ENCODE results near the gene PPP2R2C. TPM values are rescaled to one million over a fixed set of nuclear protein-coding genes. Genes with fewer than 3 reads are reported as not detected.

The PPP2R2C gene
- total and polyA plus RNA-seq, 9 of the 15 experiments (the other 6 are each of a cell fraction or from before 2014, with no cell fraction given): 0.04 to 0.06 TPM; not detected in 7

DNA sequence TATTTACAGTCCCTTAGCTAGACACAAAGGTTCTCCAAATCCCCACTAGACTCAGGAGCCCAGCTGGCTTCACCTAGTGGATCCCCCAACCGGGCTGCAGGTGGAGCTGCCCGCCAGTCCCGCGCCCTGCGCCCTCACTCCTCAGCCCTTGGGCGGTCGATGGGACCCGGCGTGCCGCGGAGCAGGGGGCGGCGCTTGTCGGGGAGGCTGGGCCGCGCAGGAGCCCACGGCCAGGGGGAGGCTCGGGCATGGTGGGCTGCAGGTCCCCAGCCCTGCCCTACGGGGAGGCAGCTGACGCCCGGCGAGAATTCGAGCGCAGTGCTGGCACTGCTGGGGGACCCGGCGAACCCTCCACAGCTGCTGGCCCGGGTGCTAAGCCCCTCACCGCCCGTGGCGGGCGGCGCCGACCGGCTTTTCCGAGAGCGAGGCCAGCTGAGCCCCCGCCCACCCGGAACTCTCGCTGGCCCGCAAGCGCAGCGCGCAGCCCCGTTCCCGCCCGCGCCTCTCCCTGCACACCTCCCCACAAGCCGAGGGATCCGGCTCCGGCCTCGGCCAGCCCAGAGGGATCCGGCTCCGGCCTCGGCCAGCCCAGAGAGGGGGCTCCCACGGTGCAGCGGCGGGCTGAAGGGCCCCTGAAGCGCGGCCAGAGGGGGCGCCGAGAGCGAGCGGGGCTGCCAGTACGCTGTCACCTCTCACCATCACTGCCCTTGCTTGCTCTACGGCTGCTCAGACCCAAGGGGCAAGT is 163.3 kb downstream of the PPP2R2C start:
- Histone ChIP-seq H3K27ac (ENCODE audit: extremely low read depth, low read depth, low read length) (no peak overlapping the region), H3K9me1 (ENCODE audit: control insufficient read depth, insufficient read depth, low read length) (no peaks in the 10 kb centered on the region), H4K20me1 (replicated peaks; ENCODE audit: control insufficient read depth, insufficient read depth, low read length) (no peaks in the 10 kb centered on the region), H3K9me3 (replicated peaks; ENCODE audit: control insufficient read depth, insufficient read depth, low read depth, low read length) (no peaks in the 10 kb centered on the region), H3K4me2 (ENCODE audit: insufficient read depth, low read length) (no peak overlapping the region), H3K79me2 (ENCODE audit: control insufficient read depth, insufficient read depth, low read length) (no peaks in the 10 kb centered on the region), H3K27me3 (ENCODE audit: control insufficient read depth in 2 of 2, insufficient read depth in 2 of 2, low read length in 2 of 2) (peaks cover 3 to 36% of the 10 kb centered on the region in 2 experiments; a peak in 3 of 5 replicates), H3K4me1 (replicated peaks in 1 of 2; ENCODE audit: control insufficient read depth in 2 of 2, insufficient read depth in 2 of 2, low read length in 2 of 2) (peaks cover 0 to 7% of the 10 kb centered on the region in 2 experiments; a peak in 1 of 5 replicates), H3K4me3 (no peak overlapping the region), H3K36me3 (ENCODE audit: control insufficient read depth, insufficient read depth, low read length) (no peaks in the 10 kb centered on the region), H3K9ac (ENCODE audit: insufficient read depth in 1 of 2, low read depth in 2 of 2, low read length in 2 of 2) (no peak overlapping the region), H2AFZ (ENCODE audit: low read depth, low read length) (no peak overlapping the region)
- ATAC-seq (no peak), FAIRE-seq (no peak), DNase-seq (ENCODE audit: extremely low read depth in 1 of 4, low spot score in 3 of 4) (no peak)
- ChIA-PET POLR2A (interaction anchor here (0.6 to 0.9 kb wide), 3 partner anchors 18 to 759 kb away, joined by 3 read pairs; partner anchors contain the start of gene GRPEL1), CTCF (ENCODE audit: low intra/inter-chr PET ratio) (no interaction called here)
- TF ChIP-seq ZNF354B (CRISPR knock-in tag; IDR thresholded peaks at IDR 0.05) (no peak), CCNT2 (IDR thresholded peaks at IDR 0.05; ENCODE audit: borderline replicate concordance, extremely low read depth, insufficient read length, low read depth, low read length) (no peak), CHCHD3 (CRISPR knock-in tag; IDR thresholded peaks at IDR 0.05) (no peak), SREBF1 (IDR thresholded peaks at IDR 0.05; ENCODE audit: borderline replicate concordance, low read depth, low read length) (no peak), SUPT5H (IDR thresholded peaks at IDR 0.05) (no peak), DNMT1 (IDR thresholded peaks at IDR 0.05) (no peak), ZNF696 (CRISPR knock-in tag; conservative IDR thresholded peaks at IDR 0.05) (no peak), RAD21 (CRISPR knock-in tag; conservative IDR thresholded peaks at IDR 0.05 in 1 of 2, IDR thresholded peaks at IDR 0.05 in 1 of 2) (no peak), ARHGAP35 (IDR thresholded peaks at IDR 0.05; ENCODE audit: partially characterized antibody) (no peak), ZNF584 (CRISPR knock-in tag; IDR thresholded peaks at IDR 0.05; ENCODE audit: low read depth) (no peak), BRD4 (IDR thresholded peaks at IDR 0.05) (no peak)
- TF ChIP-seq, protein P1, sequence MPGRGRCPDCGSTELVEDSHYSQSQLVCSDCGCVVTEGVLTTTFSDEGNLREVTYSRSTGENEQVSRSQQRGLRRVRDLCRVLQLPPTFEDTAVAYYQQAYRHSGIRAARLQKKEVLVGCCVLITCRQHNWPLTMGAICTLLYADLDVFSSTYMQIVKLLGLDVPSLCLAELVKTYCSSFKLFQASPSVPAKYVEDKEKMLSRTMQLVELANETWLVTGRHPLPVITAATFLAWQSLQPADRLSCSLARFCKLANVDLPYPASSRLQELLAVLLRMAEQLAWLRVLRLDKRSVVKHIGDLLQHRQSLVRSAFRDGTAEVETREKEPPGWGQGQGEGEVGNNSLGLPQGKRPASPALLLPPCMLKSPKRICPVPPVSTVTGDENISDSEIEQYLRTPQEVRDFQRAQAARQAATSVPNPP (IDR thresholded peaks at IDR 0.05; ENCODE audit: borderline replicate concordance, insufficient read depth, insufficient read length): no peak
- intact Hi-C loops (cut with micrococcal nuclease): no loop called here
- WGBS (ENCODE audit: insufficient coverage, low coverage, missing lambda C conversion rate): 10% methylated on average over 34 of the region's 65 CpGs
- no TSS peak for BruUV-seq (replicated peaks)
- in situ Hi-C loops (cut with MboI): no loop called here
